Tibial artery (tissue), 4 donors: ENCODE data around the gene NPPC.
"Not testable (repeated sequence)": the region's sequence is repeated elsewhere in the genome, so short reads cannot be mapped to it uniquely, and the experiment has no call there.

ENCODE experiments used
- DNase-seq, 2 donors: peaks; one replicate each; pipeline ENCODE4 v3.0.0-alpha.2; 2019
- H3K27ac ChIP-seq, 2 donors: fragments of 200-600 bp; sonication (generic) in 1 of 2; 1 replicate in 1 of 2; 2 replicates in 1 of 2; pipeline ENCODE4 v1.5.1; 2018 to 2019; ENCODE audit warnings: mild to moderate bottlenecking in 1 of 2
- H3K27me3 ChIP-seq, 2 donors: fragments of 200-600 bp; sonication (generic) in 1 of 2; one replicate each; pipeline versions ENCODE4 v1.5.1 to v1.6.0; 2016 to 2019
- H3K36me3 ChIP-seq, 3 donors: fragments of 200-600 bp; sonication (generic) in 2 of 3; one replicate each; pipeline ENCODE4 v1.5.1; 2016 to 2019; ENCODE audit warnings: mild to moderate bottlenecking in 2 of 3
- H3K4me1 ChIP-seq, 4 donors: fragments of 200-600 bp; sonication (generic) in 2 of 4; 1 replicate in 3 of 4; 2 replicates in 1 of 4; pipeline ENCODE4 v1.5.1; 2016 to 2019
- H3K4me3 ChIP-seq, 2 donors: fragments of 200-600 bp; sonication (generic) in 1 of 2; 1 replicate in 1 of 2; 2 replicates in 1 of 2; pipeline ENCODE4 v1.5.1; 2018 to 2019; ENCODE audit warnings: mild to moderate bottlenecking in 2 of 2
- H3K9me3 ChIP-seq, 3 donors: fragments of 200-600 bp; sonication (generic) in 1 of 3; one replicate each; pipeline ENCODE4 v1.5.1; 2016 to 2019
- CTCF ChIP-seq, 2 experiments: fragments of 200-600 bp in 1 of 2; fragments of 450-650 bp in 1 of 2; IDR thresholded peaks; one replicate each; pipeline ENCODE4 v1.5.1; 2017 to 2019; ENCODE audit warnings: antibody characterized with exemption in 2 of 2, mild to moderate bottlenecking in 1 of 2, moderate library complexity in 1 of 2
- intact Hi-C: fragments of 100-400 bp; cut with DNase I; formaldehyde crosslinking; loops from one replicate; pipeline ENCODE4 v1.15.0; 2023; ENCODE audit warnings: low total_unique reads

The NPPC gene

GRCh38 chr2:231951452-231952035 lies 25.3 kb upstream of the NPPC start:
- peaks cover 0 to 8% of the 10 kb centered on the region in 2 donors for H3K27me3 ChIP-seq
- intact Hi-C loops, result no loop called here
- DNase-seq, result no peak
- TF ChIP-seq CTCF (IDR thresholded peaks at IDR 0.05), result no peak
- no peak overlapping the region for H3K4me3 ChIP-seq
- no peaks in the 10 kb centered on the region for H3K9me3 ChIP-seq
- H3K4me1 ChIP-seq, result no peaks in the 10 kb centered on the region
- no peaks in the 10 kb centered on the region for H3K36me3 ChIP-seq
- no peak overlapping the region for H3K27ac ChIP-seq

- no peaks in the 10 kb centered on the region for H3K36me3 ChIP-seq
- peaks cover 0 to 12% of the 10 kb centered on the region in 2 donors for H3K27me3 ChIP-seq
- H3K27ac ChIP-seq, result no peak overlapping the region
- no peaks in the 10 kb centered on the region for H3K9me3 ChIP-seq
- TF ChIP-seq CTCF (IDR thresholded peaks at IDR 0.05), result no peak
- no peak overlapping the region for H3K4me3 ChIP-seq
- H3K4me1 ChIP-seq, result no peaks in the 10 kb centered on the region
- DNase-seq, result no peak
- intact Hi-C loops, result no loop called here
These were observed 21.5 kb upstream of the NPPC start for GRCh38 chr2:231947694-231948093.

GRCh38 chr2:231947112-231947511 lies 20.9 kb upstream of the NPPC start:
- H3K9me3 ChIP-seq, H3K27ac ChIP-seq, intact Hi-C loops, H3K36me3 ChIP-seq, H3K4me1 ChIP-seq, H3K4me3 ChIP-seq, DNase-seq: not testable (repeated sequence)
- H3K27me3 ChIP-seq, result peaks cover 0 to 16% of the 10 kb centered on the region in 2 donors

GRCh38 chr2:231946241-231946814 lies 20.1 kb upstream of the NPPC start:
- Histone ChIP-seq H3K36me3 (no peaks in the 10 kb centered on the region), H3K27ac (no peak overlapping the region)
- intact Hi-C loops, result no loop called here

GRCh38 chr2:231942180-231942579 lies 16.0 kb upstream of the NPPC start:
- no peak for DNase-seq
- Histone ChIP-seq H3K36me3 (no peaks in the 10 kb centered on the region), H3K27ac (no peak overlapping the region), H3K4me3 (no peak overlapping the region), H3K9me3 (no peaks in the 10 kb centered on the region), H3K4me1 (no peaks in the 10 kb centered on the region), H3K27me3 (peaks cover 0 to 11% of the 10 kb centered on the region in 2 donors)
- TF ChIP-seq CTCF (IDR thresholded peaks at IDR 0.05), result no peak
- intact Hi-C loops, result no loop called here

More at GRCh38 chr2:231946241-231946814, 20.1 kb upstream of the NPPC start:
- DNase-seq, result no peak
- Histone ChIP-seq H3K27me3 (peaks cover 0 to 13% of the 10 kb centered on the region in 2 donors), H3K9me3 (no peaks in the 10 kb centered on the region), H3K4me1 (no peaks in the 10 kb centered on the region), H3K4me3 (no peak overlapping the region)
- TF ChIP-seq CTCF (IDR thresholded peaks at IDR 0.05), result no peak

- no peaks in the 10 kb centered on the region for H3K4me1 ChIP-seq
- H3K9me3 ChIP-seq, result no peaks in the 10 kb centered on the region
- H3K4me3 ChIP-seq, result no peak overlapping the region
- peaks cover 0 to 10% of the 10 kb centered on the region in 2 donors for H3K27me3 ChIP-seq
- H3K36me3 ChIP-seq, result no peaks in the 10 kb centered on the region
- no peak overlapping the region for H3K27ac ChIP-seq
- no peak for TF ChIP-seq CTCF (IDR thresholded peaks at IDR 0.05)
- DNase-seq, result no peak
- intact Hi-C loops, result no loop called here
These were observed 15.5 kb upstream of the NPPC start for GRCh38 chr2:231941673-231942072.
